CD4-positive, alpha-beta T cell (primary cell): ENCODE data around the gene CEACAM16. TPM values are rescaled to one million over a fixed set of nuclear protein-coding genes. Genes with fewer than 3 reads are reported as not detected.

ENCODE experiments used
- ATAC-seq: fragments of 200-7000 bp; cut with Tn5 transposase; one replicate; pipeline ENCODE4 v1.10.0; 2022; ENCODE audit warnings: mild to moderate bottlenecking; ENCODE audit not compliant: poor library complexity
- CTCF ChIA-PET: fragments of 350-600 bp; sonication (Branson Sonifier 250); formaldehyde crosslinking; loops from one replicate; lab custom pipeline; 2021; ENCODE audit warnings: antibody characterized with exemption, inconsistent platforms; lab: Charles Lee
- POLR2A ChIA-PET: fragments of 350-600 bp; sonication (Branson Sonifier 250); formaldehyde crosslinking; loops from one replicate; lab custom pipeline; 2021; ENCODE audit warnings: antibody characterized with exemption, inconsistent platforms; lab: Charles Lee
- DNase-seq, 14 experiments: peaks; one replicate each; pipeline ENCODE4 v3.0.0-alpha.2; 2013 to 2020; ENCODE audit warnings: mixed read lengths in 2 of 14
- H3K27ac ChIP-seq, 2 donors: one replicate each; pipeline versions ENCODE4 v1.5.1 to v1.7.0; 2013; ENCODE audit warnings: low read length in 2 of 2, low read depth in 1 of 2, mild to moderate bottlenecking in 1 of 2
- H3K27me3 ChIP-seq, 2 experiments: 1 replicate in 1 of 2; 2 replicates in 1 of 2; pipeline versions ENCODE4 v1.6.1 to v1.7.0; 2013; ENCODE audit warnings: low read length in 2 of 2, control low read depth in 1 of 2, mild to moderate bottlenecking in 1 of 2, moderate library complexity in 1 of 2; ENCODE audit not compliant: insufficient read depth in 2 of 2, control insufficient read depth in 1 of 2
- H3K36me3 ChIP-seq: one replicate; pipeline ENCODE4 v1.6.1; 2013; ENCODE audit warnings: low read length, control low read depth; ENCODE audit not compliant: insufficient read depth
- H3K4me1 ChIP-seq: one replicate; pipeline ENCODE4 v1.6.1; 2013; ENCODE audit warnings: low read length, control low read depth; ENCODE audit not compliant: insufficient read depth
- H3K4me3 ChIP-seq: one replicate; pipeline ENCODE4 v1.5.1; 2013; ENCODE audit warnings: mild to moderate bottlenecking, low read length, moderate library complexity
- H3K9me3 ChIP-seq, 2 experiments: 1 replicate in 1 of 2; 2 replicates in 1 of 2; pipeline versions ENCODE4 v1.6.1 to v1.7.0; 2013; ENCODE audit warnings: low read length in 2 of 2, mild to moderate bottlenecking in 2 of 2, control low read depth in 1 of 2, moderate library complexity in 1 of 2; ENCODE audit not compliant: control insufficient read depth in 1 of 2, insufficient read depth in 1 of 2
- H3K27ac Mint-ChIP-seq: one replicate; pipeline ENCODE4 v1.8.0; 2020; ENCODE audit warnings: mixed read lengths
- H3K27me3 Mint-ChIP-seq: one replicate; pipeline ENCODE4 v1.8.0; 2021; ENCODE audit warnings: mixed read lengths
- H3K36me3 Mint-ChIP-seq: one replicate; pipeline ENCODE4 v1.8.0; 2021; ENCODE audit warnings: low read depth, mixed read lengths
- H3K4me1 Mint-ChIP-seq: one replicate; pipeline ENCODE4 v1.8.0; 2021; ENCODE audit warnings: low read depth, mixed read lengths
- H3K4me3 Mint-ChIP-seq: one replicate; pipeline ENCODE4 v1.8.0; 2020; ENCODE audit warnings: mild to moderate bottlenecking, mixed read lengths
- H3K9me3 Mint-ChIP-seq: one replicate; pipeline ENCODE4 v1.8.0; 2020; ENCODE audit warnings: mixed read lengths
- intact Hi-C, 2 experiments: fragments of 100-400 bp; cut with DNase I in 1 of 2; cut with micrococcal nuclease in 1 of 2; formaldehyde crosslinking; loops; one replicate each; pipeline versions ENCODE4 v1.15.1 to v1.9.0; 2023 to 2025; cut with DNase I, micrococcal nuclease
- total RNA-seq, 174 experiments: library from RNA in 2 of 174; stranded (reverse) in 2 of 174; gene quantifications; one replicate each; pipeline ENCODE4 v1.2.3 and lab custom pipeline; 2021 to 2026
- TF ChIP-seq, protein P1 (sequence below): fragments of 200-600 bp; IDR thresholded peaks from one replicate; pipeline ENCODE4 v1.8.0; 2022; ENCODE audit warnings: antibody characterized with exemption, mild to moderate bottlenecking

Gene CEACAM16
- total RNA-seq, 2 experiments from 2014 or later, result not detected

GRCh38 chr19:44725684-44726083, 26.7 kb downstream of the CEACAM16 start:
- POLR2A ChIA-PET, result interaction anchor here (1.5 kb wide), 1 partner anchor 29 kb away, joined by 3 read pairs; no protein-coding TSS in a partner anchor
- H3K36me3 Mint-ChIP-seq, result no peaks in the 10 kb centered on the region
- CTCF ChIA-PET, result interaction anchor here (1.0 to 10.4 kb wide), 3 partner anchors 36 to 59 kb away, joined by 4 to 325 read pairs (median 49); no protein-coding TSS in a partner anchor

GRCh38 chr19:44726465-44726864, 27.5 kb downstream of the CEACAM16 start:
- H3K9me3 Mint-ChIP-seq, result no peaks in the 10 kb centered on the region
- Histone ChIP-seq H3K27ac (no peak overlapping the region), H3K4me3 (no peak overlapping the region), H3K36me3 (no peaks in the 10 kb centered on the region), H3K4me1 (peaks cover 27% of the 10 kb centered on the region), H3K9me3 (no peaks in the 10 kb centered on the region), H3K27me3 (peaks cover 0 to 3% of the 10 kb centered on the region in 2 experiments)
- POLR2A ChIA-PET, result no interaction called here
- intact Hi-C loops, result no loop called here
- H3K27ac Mint-ChIP-seq, result no peak overlapping the region
- no peaks in the 10 kb centered on the region for H3K36me3 Mint-ChIP-seq
- peaks cover 14% of the 10 kb centered on the region for H3K4me1 Mint-ChIP-seq
- no peak for ATAC-seq
- CTCF ChIA-PET, result interaction anchor here (10.4 kb wide), 1 partner anchor 44 kb away, joined by 325 read pairs; no protein-coding TSS in a partner anchor
- TF ChIP-seq, protein P1, sequence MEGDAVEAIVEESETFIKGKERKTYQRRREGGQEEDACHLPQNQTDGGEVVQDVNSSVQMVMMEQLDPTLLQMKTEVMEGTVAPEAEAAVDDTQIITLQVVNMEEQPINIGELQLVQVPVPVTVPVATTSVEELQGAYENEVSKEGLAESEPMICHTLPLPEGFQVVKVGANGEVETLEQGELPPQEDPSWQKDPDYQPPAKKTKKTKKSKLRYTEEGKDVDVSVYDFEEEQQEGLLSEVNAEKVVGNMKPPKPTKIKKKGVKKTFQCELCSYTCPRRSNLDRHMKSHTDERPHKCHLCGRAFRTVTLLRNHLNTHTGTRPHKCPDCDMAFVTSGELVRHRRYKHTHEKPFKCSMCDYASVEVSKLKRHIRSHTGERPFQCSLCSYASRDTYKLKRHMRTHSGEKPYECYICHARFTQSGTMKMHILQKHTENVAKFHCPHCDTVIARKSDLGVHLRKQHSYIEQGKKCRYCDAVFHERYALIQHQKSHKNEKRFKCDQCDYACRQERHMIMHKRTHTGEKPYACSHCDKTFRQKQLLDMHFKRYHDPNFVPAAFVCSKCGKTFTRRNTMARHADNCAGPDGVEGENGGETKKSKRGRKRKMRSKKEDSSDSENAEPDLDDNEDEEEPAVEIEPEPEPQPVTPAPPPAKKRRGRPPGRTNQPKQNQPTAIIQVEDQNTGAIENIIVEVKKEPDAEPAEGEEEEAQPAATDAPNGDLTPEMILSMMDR, result no peak
- H3K4me3 Mint-ChIP-seq, result no peak overlapping the region
- no peak for DNase-seq
- no peaks in the 10 kb centered on the region for H3K27me3 Mint-ChIP-seq

More at GRCh38 chr19:44725684-44726083, 26.7 kb downstream of the CEACAM16 start:
- peaks cover 14% of the 10 kb centered on the region for H3K4me1 Mint-ChIP-seq
- H3K9me3 Mint-ChIP-seq, result no peaks in the 10 kb centered on the region
- Histone ChIP-seq H3K27ac (no peak overlapping the region), H3K9me3 (no peaks in the 10 kb centered on the region), H3K4me3 (no peak overlapping the region), H3K4me1 (peaks cover 27% of the 10 kb centered on the region), H3K27me3 (peaks cover 0 to 3% of the 10 kb centered on the region in 2 experiments), H3K36me3 (no peaks in the 10 kb centered on the region)
- no peaks in the 10 kb centered on the region for H3K27me3 Mint-ChIP-seq
- no peak overlapping the region for H3K27ac Mint-ChIP-seq
- no peak for DNase-seq
- TF ChIP-seq, protein P1, result no peak
- ATAC-seq, result no peak
- intact Hi-C loops, result loop anchor here in 1 of 2 experiments (2.0 kb wide), 1 partner anchor 21 kb away; no protein-coding TSS in a partner anchor
- no peak overlapping the region for H3K4me3 Mint-ChIP-seq

- Histone ChIP-seq H3K27me3 (no peaks in the 10 kb centered on the region), H3K4me3 (no peak overlapping the region), H3K9me3 (no peaks in the 10 kb centered on the region), H3K4me1 (peaks cover 23% of the 10 kb centered on the region), H3K36me3 (no peaks in the 10 kb centered on the region), H3K27ac (no peak overlapping the region)
- no peak overlapping the region for H3K27ac Mint-ChIP-seq
- H3K4me1 Mint-ChIP-seq, result peaks cover 14% of the 10 kb centered on the region
- no peak overlapping the region for H3K4me3 Mint-ChIP-seq
- H3K36me3 Mint-ChIP-seq, result no peaks in the 10 kb centered on the region
- CTCF ChIA-PET, result interaction anchor here (10.4 kb wide), 1 partner anchor 42 kb away, joined by 325 read pairs; no protein-coding TSS in a partner anchor
- TF ChIP-seq, protein P1, result no peak
- intact Hi-C loops, result no loop called here
- H3K9me3 Mint-ChIP-seq, result no peaks in the 10 kb centered on the region
- DNase-seq (no peak), ATAC-seq (no peak)
- no peaks in the 10 kb centered on the region for H3K27me3 Mint-ChIP-seq
- POLR2A ChIA-PET, result no interaction called here
Measured at GRCh38 chr19:44728178-44728577, 29.2 kb downstream of the CEACAM16 start.
